WTC11 (cell line): ENCODE results near the gene CLGN. TPM values are rescaled to one million over a fixed set of nuclear protein-coding genes. Genes with fewer than 3 reads are reported as not detected.

Source experiments
- ATAC-seq: fragments of 200-7000 bp; cut with Tn5 transposase; 2 replicates; pipeline ENCODE4 v1.10.0; 2021; ENCODE audit warnings: mild to moderate bottlenecking, moderate library complexity
- CTCF ChIA-PET: fragments of 300-600 bp; sonication (Branson Sonifier 250); formaldehyde crosslinking; loops from one replicate; lab custom pipeline; 2021; ENCODE audit warnings: antibody characterized with exemption; lab: Charles Lee
- POLR2A ChIA-PET: fragments of 350-600 bp; sonication (Branson Sonifier 250); formaldehyde crosslinking; loops from one replicate; lab custom pipeline; 2021; ENCODE audit warnings: antibody characterized with exemption; lab: Charles Lee
- DNase-seq: peaks from one replicate; pipeline ENCODE4 v3.0.0; 2021; ENCODE audit warnings: low spot score
- H3K27ac Mint-ChIP-seq: 2 replicates; pipeline ENCODE4 v1.8.0; 2021; ENCODE audit warnings: mixed read lengths
- H3K27me3 Mint-ChIP-seq: 2 replicates; pipeline ENCODE4 v1.8.0; 2021; ENCODE audit warnings: low read depth, mild to moderate bottlenecking, moderate library complexity, mixed read lengths
- H3K36me3 Mint-ChIP-seq: 2 replicates; pipeline ENCODE4 v1.8.0; 2021; ENCODE audit warnings: mixed read lengths
- H3K4me1 Mint-ChIP-seq: 2 replicates; pipeline ENCODE4 v1.8.0; 2022; ENCODE audit warnings: mixed read lengths
- H3K4me3 Mint-ChIP-seq: 2 replicates; pipeline ENCODE4 v1.8.0; 2021; ENCODE audit warnings: mild to moderate bottlenecking, moderate library complexity, mixed read lengths
- H3K9me3 Mint-ChIP-seq: 2 replicates; pipeline ENCODE4 v1.8.0; 2021; ENCODE audit warnings: mixed read lengths
- CDX4 ChIP-seq: fragments of 250-450 bp; sonication (Bioruptor Pico); IDR thresholded peaks from 2 replicates; pipeline ENCODE4 v1.9.0; 2021; ENCODE audit warnings: moderate library complexity, mild to moderate bottlenecking, inconsistent platforms, borderline replicate concordance
- E2F1 ChIP-seq: sonication (generic); formaldehyde crosslinking; IDR thresholded peaks from 2 replicates; pipeline ENCODE4 v1.8.0; 2022; ENCODE audit warnings: mild to moderate bottlenecking, missing genetic modification reagents
- E2F4 ChIP-seq: sonication (generic); formaldehyde crosslinking; IDR thresholded peaks from 2 replicates; pipeline ENCODE4 v1.8.1; 2022; ENCODE audit warnings: low read depth, mild to moderate bottlenecking, moderate library complexity, missing genetic modification reagents, borderline replicate concordance
- E2F5 ChIP-seq: sonication (generic); formaldehyde crosslinking; IDR thresholded peaks from 2 replicates; pipeline ENCODE4 v1.8.1; 2022; ENCODE audit warnings: mild to moderate bottlenecking, moderate library complexity, missing genetic modification reagents
- ETV6 ChIP-seq: sonication (generic); formaldehyde crosslinking; IDR thresholded peaks from 2 replicates; pipeline ENCODE4 v1.8.1; 2022; ENCODE audit warnings: mild to moderate bottlenecking, missing genetic modification reagents
- FOXJ3 ChIP-seq: sonication (generic); formaldehyde crosslinking; IDR thresholded peaks from 2 replicates; pipeline ENCODE4 v1.9.0; 2021; ENCODE audit warnings: missing genetic modification reagents, mild to moderate bottlenecking, borderline replicate concordance
- FOXP1 ChIP-seq: sonication (generic); formaldehyde crosslinking; IDR thresholded peaks from 2 replicates; pipeline ENCODE4 v1.8.0; 2022; ENCODE audit warnings: missing genetic modification reagents, mild to moderate bottlenecking, moderate library complexity, borderline replicate concordance
- FOXP4 ChIP-seq: sonication (generic); formaldehyde crosslinking; IDR thresholded peaks from 2 replicates; pipeline ENCODE4 v1.8.0; 2022; ENCODE audit warnings: mild to moderate bottlenecking, missing genetic modification reagents
- GTF2I ChIP-seq: fragments of 250-450 bp; sonication (Bioruptor Pico); conservative IDR thresholded peaks from 2 replicates; pipeline ENCODE4 v1.4.0; 2021; ENCODE audit warnings: mild to moderate bottlenecking
- IRF2 ChIP-seq: sonication (generic); formaldehyde crosslinking; IDR thresholded peaks from 2 replicates; pipeline ENCODE4 v1.8.0; 2022; ENCODE audit warnings: low read depth, missing genetic modification reagents, borderline replicate concordance
- JAZF1 ChIP-seq: fragments of 250-450 bp; sonication (Bioruptor Pico); IDR thresholded peaks from 2 replicates; pipeline ENCODE4 v1.9.0; 2021; ENCODE audit warnings: moderate library complexity, mild to moderate bottlenecking, inconsistent platforms
- KAT7 ChIP-seq: sonication (generic); formaldehyde crosslinking; IDR thresholded peaks from 2 replicates; pipeline ENCODE4 v1.8.1; 2023; ENCODE audit warnings: missing genetic modification reagents, mild to moderate bottlenecking, borderline replicate concordance
- NR2C2 ChIP-seq: sonication (generic); formaldehyde crosslinking; IDR thresholded peaks from 2 replicates; pipeline ENCODE4 v1.8.0; 2022; ENCODE audit warnings: mild to moderate bottlenecking, missing genetic modification reagents
- OVOL2 ChIP-seq: fragments of 250-450 bp; sonication (Bioruptor Pico); IDR thresholded peaks from 2 replicates; pipeline ENCODE4 v1.9.0; 2021; ENCODE audit warnings: mild to moderate bottlenecking, borderline replicate concordance
- RORB ChIP-seq: fragments of 250-450 bp; sonication (Bioruptor Pico); IDR thresholded peaks from 2 replicates; pipeline ENCODE4 v1.9.0; 2021; ENCODE audit warnings: mild to moderate bottlenecking
- SMAD3 ChIP-seq: sonication (generic); formaldehyde crosslinking; IDR thresholded peaks from 2 replicates; pipeline ENCODE4 v1.8.0; 2022; ENCODE audit warnings: missing genetic modification reagents, mild to moderate bottlenecking, borderline replicate concordance
- TEAD4 ChIP-seq: sonication (generic); formaldehyde crosslinking; IDR thresholded peaks from 2 replicates; pipeline ENCODE4 v1.8.0; 2022; ENCODE audit warnings: mild to moderate bottlenecking, missing genetic modification reagents
- TP53 ChIP-seq: sonication (generic); formaldehyde crosslinking; IDR thresholded peaks from 2 replicates; pipeline ENCODE4 v1.8.1; 2023; ENCODE audit warnings: mild to moderate bottlenecking, missing genetic modification reagents
- ZMAT4 ChIP-seq: fragments of 250-450 bp; sonication (Bioruptor Pico); IDR thresholded peaks from 2 replicates; pipeline ENCODE4 v1.9.0; 2021; ENCODE audit warnings: mild to moderate bottlenecking
- ZNF121 ChIP-seq: sonication (generic); formaldehyde crosslinking; IDR thresholded peaks from 2 replicates; pipeline ENCODE4 v1.8.0; 2023; ENCODE audit warnings: missing genetic modification reagents
- ZNF232 ChIP-seq: sonication (generic); formaldehyde crosslinking; IDR thresholded peaks from 2 replicates; pipeline ENCODE4 v1.8.0; 2022; ENCODE audit warnings: mild to moderate bottlenecking, missing genetic modification reagents
- ZNF281 ChIP-seq: sonication (generic); formaldehyde crosslinking; IDR thresholded peaks from 2 replicates; pipeline ENCODE4 v1.8.0; 2023; ENCODE audit warnings: mild to moderate bottlenecking, missing genetic modification reagents
- ZNF671 ChIP-seq: fragments of 250-450 bp; sonication (Bioruptor Pico); IDR thresholded peaks from 2 replicates; pipeline ENCODE4 v1.8.0; 2021; ENCODE audit warnings: mild to moderate bottlenecking
- total RNA-seq: library from RNA; stranded (reverse); gene quantifications from 3 replicates; pipeline ENCODE4 v1.2.3, GENCODE V29; 2021

CLGN gene
- total RNA-seq, 1 experiment from 2014 or later = 2.3 TPM

- ChIA-PET CTCF (no interaction called here), POLR2A (no interaction called here)
- Mint-ChIP-seq H3K4me3 (no peak overlapping the region), H3K36me3 (no peaks in the 10 kb centered on the region), H3K4me1 (no peaks in the 10 kb centered on the region), H3K27ac (no peak overlapping the region), H3K9me3 (no peaks in the 10 kb centered on the region), H3K27me3 (no peaks in the 10 kb centered on the region; the same call in 1 of the 2 replicates)
- TF ChIP-seq FOXJ3 (no peak), JAZF1 (CRISPR knock-in tag) (no peak), NR2C2 (CRISPR knock-in tag) (no peak), ETV6 (CRISPR knock-in tag) (no peak), GTF2I (CRISPR knock-in tag) (no peak), ZNF121 (CRISPR knock-in tag) (no peak), E2F5 (CRISPR knock-in tag) (no peak), ZNF232 (CRISPR knock-in tag) (no peak), SMAD3 (CRISPR knock-in tag) (no peak), FOXP4 (no peak), KAT7 (no peak), IRF2 (CRISPR knock-in tag) (no peak), TP53 (no peak)
- no peak for DNase-seq
- no peak for ATAC-seq
Observed at GRCh38 chr4:140357868-140358267, 69.6 kb downstream of the CLGN start.

- TF ChIP-seq OVOL2 (CRISPR knock-in tag) (no peak), TEAD4 (no peak), ZNF121 (CRISPR knock-in tag) (no peak)
- TF ChIP-seq, all 79 proteins: peak for 0
- Mint-ChIP-seq H3K27ac (no peak overlapping the region), H3K4me1 (peaks cover 5% of the 10 kb centered on the region), H3K9me3 (no peaks in the 10 kb centered on the region), H3K4me3 (no peak overlapping the region), H3K27me3 (peaks cover 4% of the 10 kb centered on the region), H3K36me3 (no peaks in the 10 kb centered on the region)
- no peak for ATAC-seq
- CTCF ChIA-PET = no interaction called here
- no peak for DNase-seq
- POLR2A ChIA-PET = no interaction called here
Observed at GRCh38 chr4:140355288-140355687, 72.2 kb downstream of the CLGN start.

GRCh38 chr4:140353786-140354185 lies 73.7 kb downstream of the CLGN start:
- ChIA-PET CTCF (interaction anchor here (1.7 kb wide), 1 partner anchor 341 kb away, joined by 5 read pairs; no protein-coding TSS in a partner anchor), POLR2A (interaction anchor here (0.5 kb wide), 1 partner anchor 23 kb away, joined by 3 read pairs; no protein-coding TSS in a partner anchor)
- Mint-ChIP-seq H3K27me3 (peaks cover 4% of the 10 kb centered on the region), H3K4me3 (no peak overlapping the region), H3K36me3 (no peaks in the 10 kb centered on the region), H3K9me3 (no peaks in the 10 kb centered on the region), H3K27ac (no peak overlapping the region), H3K4me1 (peaks cover 19% of the 10 kb centered on the region)
- no peak for ATAC-seq
- DNase-seq = no peak
- no peak for TF ChIP-seq E2F4
- TF ChIP-seq ZNF281 (CRISPR knock-in tag) = no peak
- no peak for TF ChIP-seq ZNF671 (CRISPR knock-in tag)
- no peak for TF ChIP-seq RORB (CRISPR knock-in tag)
- TF ChIP-seq ZMAT4 = no peak
- no peak for TF ChIP-seq FOXP1 (CRISPR knock-in tag)
- TF ChIP-seq E2F1 (CRISPR knock-in tag) = no peak
- TF ChIP-seq CDX4 (CRISPR knock-in tag) = no peak
- no peak for TF ChIP-seq E2F5 (CRISPR knock-in tag)
